ENCODE results near the gene SHISAL1. TPM values are rescaled to one million over a fixed set of nuclear protein-coding genes. Genes with fewer than 3 reads are reported as not detected.
A peak's percentile ranks its signal among the peaks of the same experiment; 100 is the strongest.

SHISAL1 gene
- total RNA-seq, 1 donor from 2014 or later, result 7.6 TPM

GRCh38 chr22:44353041-44353440, 40.3 kb upstream of the SHISAL1 start:
- intact Hi-C loops (cut with DNase I), result no loop called here
- Histone ChIP-seq H3K27me3 (no peaks in the 10 kb centered on the region), H3K9me3 (no peaks in the 10 kb centered on the region), H3K4me3 (no peak overlapping the region), H3K4me1 (peaks cover 12% of the 10 kb centered on the region), H3K36me3 (no peaks in the 10 kb centered on the region), H3K27ac (no peak overlapping the region)
- TF ChIP-seq, protein P1, sequence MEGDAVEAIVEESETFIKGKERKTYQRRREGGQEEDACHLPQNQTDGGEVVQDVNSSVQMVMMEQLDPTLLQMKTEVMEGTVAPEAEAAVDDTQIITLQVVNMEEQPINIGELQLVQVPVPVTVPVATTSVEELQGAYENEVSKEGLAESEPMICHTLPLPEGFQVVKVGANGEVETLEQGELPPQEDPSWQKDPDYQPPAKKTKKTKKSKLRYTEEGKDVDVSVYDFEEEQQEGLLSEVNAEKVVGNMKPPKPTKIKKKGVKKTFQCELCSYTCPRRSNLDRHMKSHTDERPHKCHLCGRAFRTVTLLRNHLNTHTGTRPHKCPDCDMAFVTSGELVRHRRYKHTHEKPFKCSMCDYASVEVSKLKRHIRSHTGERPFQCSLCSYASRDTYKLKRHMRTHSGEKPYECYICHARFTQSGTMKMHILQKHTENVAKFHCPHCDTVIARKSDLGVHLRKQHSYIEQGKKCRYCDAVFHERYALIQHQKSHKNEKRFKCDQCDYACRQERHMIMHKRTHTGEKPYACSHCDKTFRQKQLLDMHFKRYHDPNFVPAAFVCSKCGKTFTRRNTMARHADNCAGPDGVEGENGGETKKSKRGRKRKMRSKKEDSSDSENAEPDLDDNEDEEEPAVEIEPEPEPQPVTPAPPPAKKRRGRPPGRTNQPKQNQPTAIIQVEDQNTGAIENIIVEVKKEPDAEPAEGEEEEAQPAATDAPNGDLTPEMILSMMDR (IDR thresholded peaks at IDR 0.05), result no peak
- TF ChIP-seq POLR2AphosphoS5 (IDR thresholded peaks at IDR 0.05; ENCODE audit: insufficient read depth in 1 of 2, low read depth in 1 of 2), result no peak
- DNase-seq (ENCODE audit: extremely low spot score in 2 of 2), result no peak

GRCh38 chr22:44352378-44353035, 39.8 kb upstream of the SHISAL1 start:
- H3K9me3 ChIP-seq, result no peaks in the 10 kb centered on the region
- no peak overlapping the region for H3K4me3 ChIP-seq
- no peak for TF ChIP-seq POLR2AphosphoS5 (IDR thresholded peaks at IDR 0.05; ENCODE audit: insufficient read depth in 1 of 2, low read depth in 1 of 2)
- no peak for TF ChIP-seq POLR2A (IDR thresholded peaks at IDR 0.05)
- TF ChIP-seq, protein P1 (IDR thresholded peaks at IDR 0.05), result no peak
- no peaks in the 10 kb centered on the region for H3K36me3 ChIP-seq
- intact Hi-C loops (cut with DNase I), result no loop called here
- H3K27me3 ChIP-seq, result no peaks in the 10 kb centered on the region
- no peak for DNase-seq (ENCODE audit: extremely low spot score in 2 of 2)
- peaks cover 12% of the 10 kb centered on the region for H3K4me1 ChIP-seq
- H3K27ac ChIP-seq, result no peak overlapping the region

DNA sequence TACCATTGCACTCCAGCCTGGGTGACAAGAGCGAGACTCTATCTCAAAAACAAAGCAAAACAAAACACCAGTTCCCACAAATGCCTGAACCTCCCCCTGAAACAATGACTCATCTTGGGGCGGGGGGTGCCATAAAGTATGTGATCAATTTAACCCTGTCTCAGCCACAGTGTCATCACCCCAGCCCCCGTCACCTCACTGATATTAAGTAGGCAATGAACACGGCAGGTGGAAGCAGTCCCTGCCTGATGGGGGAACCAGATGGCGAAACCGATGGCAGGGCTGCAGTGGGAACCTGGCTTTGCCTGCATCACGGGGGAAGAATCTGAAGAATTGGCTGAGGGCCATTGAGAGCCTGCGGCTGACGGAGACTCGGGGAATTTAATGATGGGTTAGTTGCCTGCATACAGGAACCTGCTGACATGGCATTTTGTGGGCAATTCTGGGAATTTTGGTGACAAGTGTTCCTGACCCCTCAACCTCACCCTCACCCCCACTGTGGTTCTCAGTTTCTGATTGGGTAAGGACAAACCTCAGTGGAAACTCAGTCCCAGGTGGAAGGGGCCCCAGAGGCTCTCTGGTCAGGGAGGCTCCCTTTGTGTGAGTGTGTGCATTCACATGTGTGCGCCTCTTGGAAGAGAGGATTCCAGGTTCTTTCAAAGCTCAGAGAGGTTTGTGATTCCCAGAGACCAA, 39.1 kb upstream of the SHISAL1 start:
- no peak overlapping the region for H3K27ac ChIP-seq
- no peak overlapping the region for H3K4me3 ChIP-seq
- no peak for DNase-seq (ENCODE audit: extremely low spot score in 2 of 2)
- no peaks in the 10 kb centered on the region for H3K27me3 ChIP-seq
- no peaks in the 10 kb centered on the region for H3K9me3 ChIP-seq
- H3K36me3 ChIP-seq, result no peaks in the 10 kb centered on the region
- peaks cover 12% of the 10 kb centered on the region for H3K4me1 ChIP-seq
- TF ChIP-seq, protein P1 (IDR thresholded peaks at IDR 0.05), result no peak
- peak; percentile 26 to 73 for TF ChIP-seq POLR2AphosphoS5 (IDR thresholded peaks at IDR 0.05; ENCODE audit: insufficient read depth in 1 of 2, low read depth in 1 of 2)
- intact Hi-C loops (cut with DNase I), result no loop called here

DNA sequence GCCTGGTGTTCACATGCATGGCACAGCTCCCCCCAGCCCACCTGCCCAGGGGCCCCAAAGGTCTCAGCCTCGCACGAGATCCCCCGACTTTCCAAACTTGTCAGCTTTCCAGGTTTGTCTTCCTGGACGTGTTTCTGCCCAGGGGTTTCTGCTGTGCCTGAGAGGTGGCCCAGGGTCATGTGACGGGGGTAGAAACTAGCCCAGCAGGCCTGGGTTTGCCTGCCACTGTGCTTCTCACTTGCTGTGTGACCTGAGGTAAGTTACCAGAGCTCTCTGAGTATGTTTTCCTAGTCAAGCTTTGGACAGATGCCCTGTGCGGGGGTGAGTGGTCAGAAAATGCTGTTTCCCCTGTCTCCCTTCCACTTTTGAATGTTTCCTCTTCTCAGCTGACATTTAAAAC, 38.3 kb upstream of the SHISAL1 start:
- no peak for DNase-seq (ENCODE audit: extremely low spot score in 2 of 2)
- H3K27me3 ChIP-seq, result no peaks in the 10 kb centered on the region
- no peak overlapping the region for H3K4me3 ChIP-seq
- peaks cover 12% of the 10 kb centered on the region for H3K4me1 ChIP-seq
- no peaks in the 10 kb centered on the region for H3K36me3 ChIP-seq
- intact Hi-C loops (cut with DNase I), result no loop called here
- H3K9me3 ChIP-seq, result no peaks in the 10 kb centered on the region
- no peak overlapping the region for H3K27ac ChIP-seq
- no peak for TF ChIP-seq POLR2AphosphoS5 (IDR thresholded peaks at IDR 0.05; ENCODE audit: insufficient read depth in 1 of 2, low read depth in 1 of 2)
- TF ChIP-seq, protein P1 (IDR thresholded peaks at IDR 0.05), result no peak
- no peak for TF ChIP-seq POLR2A (IDR thresholded peaks at IDR 0.05)

DNA sequence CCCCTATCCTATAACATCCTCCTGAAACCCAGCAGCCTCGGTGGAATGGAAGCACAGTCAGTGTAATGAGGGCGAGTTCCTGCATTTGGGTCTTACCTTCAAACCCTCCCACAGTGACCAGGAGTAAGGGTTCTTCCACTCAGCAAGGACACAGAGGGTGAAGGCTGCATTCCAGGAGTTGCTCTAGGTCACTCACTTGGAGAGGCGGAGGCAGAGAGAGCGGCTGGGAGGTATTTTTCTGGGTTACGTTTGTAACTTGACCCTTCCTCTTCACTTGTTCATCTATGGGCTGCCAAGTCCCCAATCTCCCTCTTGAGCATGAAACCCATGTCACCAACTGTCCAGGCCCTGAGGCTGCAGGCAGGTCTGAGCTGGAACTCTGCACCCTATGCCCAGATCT, 36.8 kb upstream of the SHISAL1 start:
- no peak overlapping the region for H3K4me3 ChIP-seq
- no peaks in the 10 kb centered on the region for H3K9me3 ChIP-seq
- TF ChIP-seq, protein P1 (IDR thresholded peaks at IDR 0.05), result no peak
- TF ChIP-seq POLR2A (IDR thresholded peaks at IDR 0.05) (no peak), POLR2AphosphoS5 (IDR thresholded peaks at IDR 0.05; ENCODE audit: insufficient read depth in 1 of 2, low read depth in 1 of 2) (no peak)
- H3K27me3 ChIP-seq, result no peaks in the 10 kb centered on the region
- H3K4me1 ChIP-seq, result peaks cover 12% of the 10 kb centered on the region
- intact Hi-C loops (cut with DNase I), result no loop called here
- H3K27ac ChIP-seq, result no peak overlapping the region
- DNase-seq (ENCODE audit: extremely low spot score in 2 of 2), result no peak
- H3K36me3 ChIP-seq, result no peaks in the 10 kb centered on the region
